ENCODE results near the gene PTPRO. TPM values are rescaled to one million over a fixed set of nuclear protein-coding genes. Genes with fewer than 3 reads are reported as not detected.

The PTPRO gene
- total RNA-seq, 1 donor: 3.4 TPM

GRCh38 chr12:15453613-15454012 is 131.3 kb downstream of the PTPRO start:
- Histone ChIP-seq H3K27me3 (ENCODE audit: insufficient read depth, low read length) (no peaks in the 10 kb centered on the region), H3K4me3 (ENCODE audit: low read length) (no peak overlapping the region), H3K9me3 (ENCODE audit: low read depth, low read length) (peaks cover 13% of the 10 kb centered on the region), H3K4me1 (ENCODE audit: insufficient read depth, low read length) (no peaks in the 10 kb centered on the region)

GRCh38 chr12:15458008-15458407 is 135.7 kb downstream of the PTPRO start:
- Histone ChIP-seq H3K9me3 (ENCODE audit: low read depth, low read length) (peaks cover 18% of the 10 kb centered on the region), H3K4me3 (ENCODE audit: low read length) (no peak overlapping the region), H3K27me3 (ENCODE audit: insufficient read depth, low read length) (no peaks in the 10 kb centered on the region), H3K4me1 (ENCODE audit: insufficient read depth, low read length) (no peaks in the 10 kb centered on the region)

GRCh38 chr12:15468911-15469310 is 146.6 kb downstream of the PTPRO start:
- Histone ChIP-seq H3K4me1 (ENCODE audit: insufficient read depth, low read length) (no peaks in the 10 kb centered on the region), H3K4me3 (ENCODE audit: low read length) (no peak overlapping the region), H3K9me3 (ENCODE audit: low read depth, low read length) (no peaks in the 10 kb centered on the region)

DNA sequence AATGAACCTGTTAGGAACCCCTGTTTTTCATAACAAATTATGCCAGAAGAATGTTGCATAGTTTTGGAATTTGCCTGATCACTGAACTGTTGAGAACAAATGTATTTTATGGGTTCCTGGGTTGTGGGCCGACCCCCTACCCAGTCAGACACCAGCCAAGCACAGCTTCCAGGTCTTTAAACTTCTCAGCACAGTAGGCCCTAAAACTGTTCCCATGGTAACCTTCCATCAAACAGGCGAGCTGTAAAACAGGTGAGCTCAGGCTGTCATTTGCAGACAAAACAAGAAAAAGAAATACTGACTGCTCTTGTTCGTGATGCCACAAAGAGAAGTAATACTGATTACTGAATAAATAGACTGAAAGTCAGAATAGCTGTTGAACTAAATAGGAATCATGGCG is 147.0 kb downstream of the PTPRO start:
- H3K4me1 ChIP-seq (ENCODE audit: insufficient read depth, low read length): no peaks in the 10 kb centered on the region
- H3K4me3 ChIP-seq (ENCODE audit: low read length): no peak overlapping the region
- H3K9me3 ChIP-seq (ENCODE audit: low read depth, low read length): no peaks in the 10 kb centered on the region

More at GRCh38 chr12:15468911-15469310, 146.6 kb downstream of the PTPRO start:
- H3K27me3 ChIP-seq (ENCODE audit: insufficient read depth, low read length): peaks cover 3% of the 10 kb centered on the region

DNA sequence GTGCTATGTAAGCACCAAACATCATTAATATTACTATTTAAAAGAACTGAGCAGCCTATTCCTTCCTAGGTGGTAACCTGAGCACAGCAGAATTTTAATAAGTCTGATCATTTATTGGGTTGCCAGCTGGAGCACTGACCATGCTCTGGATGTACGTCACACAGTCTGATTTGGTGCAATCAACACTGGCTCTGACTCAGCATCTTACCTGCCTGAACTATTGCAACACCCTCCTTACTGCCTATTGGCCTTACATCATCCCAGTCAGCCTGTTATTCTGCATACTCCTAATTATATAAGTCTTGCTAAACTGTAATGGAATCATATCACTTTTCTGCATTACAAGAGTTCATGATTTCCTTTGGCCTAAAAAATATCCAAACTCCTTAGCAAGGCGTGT is 149.7 kb downstream of the PTPRO start:
- H3K27me3 ChIP-seq (ENCODE audit: insufficient read depth, low read length): no peaks in the 10 kb centered on the region
- no peak overlapping the region for H3K4me3 ChIP-seq (ENCODE audit: low read length)
- no peaks in the 10 kb centered on the region for H3K9me3 ChIP-seq (ENCODE audit: low read depth, low read length)
- H3K4me1 ChIP-seq (ENCODE audit: insufficient read depth, low read length): no peaks in the 10 kb centered on the region

More for the DNA sequence above, 147.0 kb downstream of the PTPRO start:
- peaks cover 3% of the 10 kb centered on the region for H3K27me3 ChIP-seq (ENCODE audit: insufficient read depth, low read length)

DNA sequence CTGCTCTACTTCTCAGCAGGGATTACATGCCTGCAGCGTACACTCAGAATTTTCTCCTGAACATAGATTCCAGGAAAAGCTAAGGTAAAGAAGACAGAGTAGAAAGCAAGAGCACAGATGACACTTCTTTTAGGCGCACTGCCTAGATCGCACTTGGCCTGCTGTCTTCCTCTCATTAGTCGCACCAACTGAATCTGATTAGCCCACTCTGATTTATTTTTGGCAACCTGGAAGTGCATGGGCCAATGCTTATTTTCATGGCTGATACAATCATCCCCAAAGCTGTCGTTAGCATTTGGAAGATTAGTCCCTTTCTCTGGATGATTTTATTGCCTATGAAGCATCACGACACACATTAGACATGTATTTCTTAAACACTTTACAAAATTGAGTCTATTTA is 152.5 kb downstream of the PTPRO start:
- Histone ChIP-seq H3K4me1 (ENCODE audit: insufficient read depth, low read length) (no peaks in the 10 kb centered on the region), H3K9me3 (ENCODE audit: low read depth, low read length) (no peaks in the 10 kb centered on the region), H3K27me3 (ENCODE audit: insufficient read depth, low read length) (no peaks in the 10 kb centered on the region), H3K4me3 (ENCODE audit: low read length) (no peak overlapping the region)

DNA sequence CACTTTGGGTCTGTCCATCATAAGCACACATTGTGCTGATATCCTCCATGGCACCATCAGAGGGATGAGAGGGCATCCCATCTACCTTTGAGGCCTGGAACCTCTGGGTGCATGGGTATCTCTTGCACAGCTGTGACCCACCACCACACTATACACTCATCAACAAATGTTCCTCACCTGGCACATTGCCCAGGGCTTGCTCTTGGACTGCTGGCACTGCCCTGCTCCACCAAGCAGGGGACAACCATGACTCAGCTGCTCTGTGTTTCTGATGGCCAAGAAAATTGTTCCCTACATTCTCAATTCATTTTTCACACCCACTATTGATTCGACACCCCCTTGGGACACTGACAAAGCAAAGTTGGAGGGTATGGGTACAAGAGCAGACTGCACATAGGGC is 155.5 kb downstream of the PTPRO start:
- Histone ChIP-seq H3K9me3 (ENCODE audit: low read depth, low read length) (no peaks in the 10 kb centered on the region), H3K4me1 (ENCODE audit: insufficient read depth, low read length) (no peaks in the 10 kb centered on the region), H3K4me3 (ENCODE audit: low read length) (no peak overlapping the region), H3K27me3 (ENCODE audit: insufficient read depth, low read length) (no peaks in the 10 kb centered on the region)

DNA sequence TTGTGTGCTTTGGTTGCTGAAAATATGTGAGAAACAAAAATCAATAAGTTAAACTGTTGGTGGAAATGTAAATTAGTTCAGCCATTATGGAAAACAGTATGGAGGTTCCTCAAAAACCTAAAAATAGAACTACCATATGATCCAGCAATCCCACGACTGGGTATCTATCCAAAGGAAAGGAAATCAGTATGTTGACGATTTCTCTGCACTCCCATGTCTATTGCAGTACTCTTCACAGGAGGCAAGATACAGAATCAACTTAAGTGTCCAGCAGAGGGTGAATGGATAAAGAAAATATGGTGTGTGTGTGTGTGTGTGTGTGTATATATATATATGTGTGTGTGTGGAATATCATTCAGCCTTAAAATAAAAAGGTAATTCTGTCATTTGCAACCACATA is 159.5 kb downstream of the PTPRO start:
- no peaks in the 10 kb centered on the region for H3K9me3 ChIP-seq (ENCODE audit: low read depth, low read length)
- no peaks in the 10 kb centered on the region for H3K4me1 ChIP-seq (ENCODE audit: insufficient read depth, low read length)
- no peak overlapping the region for H3K4me3 ChIP-seq (ENCODE audit: low read length)
- peaks cover 3% of the 10 kb centered on the region for H3K27me3 ChIP-seq (ENCODE audit: insufficient read depth, low read length)

DNA sequence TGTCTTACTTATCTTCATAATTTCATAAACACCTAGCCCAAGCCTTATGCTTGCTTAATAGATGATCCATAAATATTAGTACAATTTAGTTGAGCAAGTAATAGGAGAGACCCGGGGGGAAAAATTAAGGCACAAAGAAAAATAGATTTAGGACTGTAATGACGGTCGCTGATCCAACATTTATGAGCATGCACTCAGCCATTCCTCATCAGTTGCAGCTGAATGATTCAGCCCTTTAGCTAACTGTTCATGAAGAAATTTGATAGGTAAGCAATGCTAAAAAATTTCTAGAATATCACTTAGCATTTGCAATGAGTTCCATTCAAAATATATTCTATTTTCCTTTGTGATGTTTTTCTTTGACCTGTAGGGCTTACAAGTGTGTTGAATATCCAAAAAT is 163.2 kb downstream of the PTPRO start:
- peaks cover 3% of the 10 kb centered on the region for H3K27me3 ChIP-seq (ENCODE audit: insufficient read depth, low read length)
- H3K4me3 ChIP-seq (ENCODE audit: low read length): no peak overlapping the region
- H3K9me3 ChIP-seq (ENCODE audit: low read depth, low read length): no peaks in the 10 kb centered on the region
- H3K4me1 ChIP-seq (ENCODE audit: insufficient read depth, low read length): no peaks in the 10 kb centered on the region

GRCh38 chr12:15486859-15487258 is 164.6 kb downstream of the PTPRO start:
- Histone ChIP-seq H3K4me1 (ENCODE audit: insufficient read depth, low read length) (no peaks in the 10 kb centered on the region), H3K27me3 (ENCODE audit: insufficient read depth, low read length) (peaks cover 7% of the 10 kb centered on the region), H3K4me3 (ENCODE audit: low read length) (no peak overlapping the region)

DNA sequence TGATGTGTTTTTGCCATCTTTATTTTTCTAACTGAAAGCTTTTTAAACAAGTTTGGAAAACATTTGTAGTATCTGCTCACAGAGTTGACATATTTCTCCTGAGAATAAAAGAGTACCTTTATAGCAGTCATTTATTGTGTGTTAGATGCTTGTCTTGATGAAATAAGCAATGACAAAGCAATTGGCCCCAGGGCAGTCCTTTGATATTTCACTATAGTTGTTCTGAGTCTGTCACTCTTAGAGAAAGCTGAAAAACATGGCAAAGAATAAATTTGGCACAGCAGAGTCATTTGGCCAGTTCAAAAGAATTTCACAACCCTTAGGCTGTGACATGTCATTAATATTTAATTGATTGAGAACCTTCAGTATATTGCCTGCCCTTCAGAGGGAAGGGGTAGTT is 166.2 kb downstream of the PTPRO start:
- no peaks in the 10 kb centered on the region for H3K4me1 ChIP-seq (ENCODE audit: insufficient read depth, low read length)
- H3K9me3 ChIP-seq (ENCODE audit: low read depth, low read length): peaks cover 7% of the 10 kb centered on the region
- peaks cover 8% of the 10 kb centered on the region for H3K27me3 ChIP-seq (ENCODE audit: insufficient read depth, low read length)
- no peak overlapping the region for H3K4me3 ChIP-seq (ENCODE audit: low read length)

More at GRCh38 chr12:15486859-15487258, 164.6 kb downstream of the PTPRO start:
- no peaks in the 10 kb centered on the region for H3K9me3 ChIP-seq (ENCODE audit: low read depth, low read length)

DNA sequence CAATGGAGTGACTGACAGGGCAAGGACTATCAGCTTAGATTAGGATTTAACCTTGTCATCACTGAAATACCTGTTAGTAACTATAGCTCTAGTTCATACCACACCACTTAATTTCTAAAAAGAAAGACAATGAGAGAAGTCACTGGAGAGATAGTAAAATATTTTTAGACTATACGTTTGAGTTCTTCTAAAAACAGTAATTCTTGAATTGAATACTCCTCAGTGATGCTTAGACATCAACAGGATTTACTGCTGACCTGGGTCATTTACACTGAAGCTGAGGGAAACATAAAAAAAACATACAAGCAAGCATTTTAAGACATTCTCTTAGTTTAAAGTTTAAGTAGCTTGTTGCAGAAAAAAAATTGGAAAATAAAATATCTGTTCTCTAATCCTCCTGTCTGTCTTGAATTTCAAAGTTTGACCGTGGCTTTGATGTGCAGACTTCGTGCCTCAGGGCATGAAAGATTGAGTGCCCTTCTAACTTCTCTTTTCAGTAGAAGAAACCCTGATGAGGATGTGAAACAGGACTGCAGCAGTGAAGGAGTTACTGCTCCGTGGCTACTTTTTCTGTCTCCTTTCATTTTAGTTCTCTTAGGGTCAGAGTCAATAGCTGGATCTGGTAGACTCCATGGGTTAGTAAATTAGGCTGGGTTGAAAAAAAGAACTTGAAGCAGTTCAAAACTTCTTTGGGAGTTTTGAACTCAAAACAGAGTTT is 172.2 kb downstream of the PTPRO start:
- Histone ChIP-seq H3K4me1 (ENCODE audit: insufficient read depth, low read length) (no peaks in the 10 kb centered on the region), H3K27me3 (ENCODE audit: insufficient read depth, low read length) (peaks cover 5% of the 10 kb centered on the region), H3K9me3 (ENCODE audit: low read depth, low read length) (peaks cover 9% of the 10 kb centered on the region), H3K4me3 (ENCODE audit: low read length) (no peak overlapping the region)

DNA sequence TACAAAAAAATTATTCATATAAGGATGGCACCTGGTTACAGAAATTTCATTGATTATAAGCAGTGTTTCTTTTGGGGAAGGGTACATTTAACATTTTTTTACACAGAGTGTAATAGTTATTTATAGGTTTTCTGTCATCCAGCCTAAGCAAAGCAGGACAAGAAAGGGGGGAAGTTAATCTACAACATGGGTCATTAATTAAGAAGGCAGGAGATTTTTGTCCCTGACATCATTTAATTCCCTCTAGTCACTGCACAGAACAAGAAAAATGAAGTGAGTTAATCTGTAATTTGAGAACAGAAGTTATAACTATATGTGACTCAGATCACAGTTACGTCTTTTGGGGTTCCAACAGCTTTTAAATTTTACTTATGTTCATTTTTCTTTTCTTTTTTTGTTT is 173.4 kb downstream of the PTPRO start:
- H3K4me3 ChIP-seq (ENCODE audit: low read length): no peak overlapping the region
- peaks cover 9% of the 10 kb centered on the region for H3K9me3 ChIP-seq (ENCODE audit: low read depth, low read length)
- no peaks in the 10 kb centered on the region for H3K4me1 ChIP-seq (ENCODE audit: insufficient read depth, low read length)
- peaks cover 5% of the 10 kb centered on the region for H3K27me3 ChIP-seq (ENCODE audit: insufficient read depth, low read length)

- no peak overlapping the region for H3K4me3 ChIP-seq (ENCODE audit: low read length)
Measured at GRCh38 chr12:15496738-15497137, 174.4 kb downstream of the PTPRO start.

DNA sequence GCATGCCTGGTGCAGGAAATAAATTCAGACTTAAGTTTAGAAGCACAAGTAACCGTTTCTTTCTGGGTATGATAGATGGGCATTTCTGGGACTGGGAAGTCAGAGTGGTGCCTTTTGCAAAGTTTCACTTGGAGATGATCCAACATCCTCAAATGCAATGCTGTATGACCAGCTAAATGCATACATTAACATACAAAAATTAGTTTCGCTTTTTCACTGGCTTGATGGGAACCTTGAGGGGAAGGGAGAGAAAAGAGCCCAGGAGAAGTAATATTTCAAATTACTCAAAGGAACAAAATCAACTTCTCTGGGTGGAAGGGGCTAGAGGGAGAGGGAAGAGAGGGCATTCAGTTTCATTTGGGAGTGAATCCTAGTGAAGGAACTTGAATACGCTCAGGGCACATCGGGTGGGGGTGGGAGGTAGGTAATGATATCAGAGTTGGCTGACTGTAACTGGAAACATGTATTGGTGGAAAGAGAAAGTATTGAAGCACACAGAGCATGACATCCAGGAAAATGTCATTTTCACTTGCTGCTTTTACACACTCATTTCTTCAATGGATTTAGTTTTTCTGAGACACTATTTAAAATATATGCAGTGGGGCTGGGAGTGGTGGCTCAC is 175.5 kb downstream of the PTPRO start:
- H3K27me3 ChIP-seq (ENCODE audit: insufficient read depth, low read length): no peaks in the 10 kb centered on the region
- H3K4me1 ChIP-seq (ENCODE audit: insufficient read depth, low read length): no peaks in the 10 kb centered on the region
- H3K9me3 ChIP-seq (ENCODE audit: low read depth, low read length): peaks cover 9% of the 10 kb centered on the region
- no peak overlapping the region for H3K4me3 ChIP-seq (ENCODE audit: low read length)

More at GRCh38 chr12:15496738-15497137, 174.4 kb downstream of the PTPRO start:
- peaks cover 2% of the 10 kb centered on the region for H3K27me3 ChIP-seq (ENCODE audit: insufficient read depth, low read length)
- H3K9me3 ChIP-seq (ENCODE audit: low read depth, low read length): peaks cover 9% of the 10 kb centered on the region
- no peaks in the 10 kb centered on the region for H3K4me1 ChIP-seq (ENCODE audit: insufficient read depth, low read length)

DNA sequence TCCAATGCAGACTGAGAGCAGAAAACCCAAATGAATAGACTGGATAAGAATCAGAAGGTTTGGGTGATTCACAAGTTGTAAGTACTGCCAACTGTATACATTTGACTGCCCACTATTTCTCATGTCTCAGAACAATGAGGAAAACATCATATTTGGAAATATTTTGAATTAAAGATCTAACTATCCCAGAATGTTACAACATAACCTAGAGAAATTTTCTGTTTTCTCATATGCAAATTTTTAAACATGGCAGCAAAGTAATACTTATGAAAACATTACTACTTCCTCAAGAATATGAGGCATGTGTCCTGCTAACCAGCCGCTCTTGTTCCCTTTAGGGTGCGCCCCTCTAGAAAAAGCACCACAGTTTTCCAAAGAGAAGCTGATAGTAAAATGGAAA is 179.9 kb downstream of the PTPRO start:
- Histone ChIP-seq H3K27me3 (ENCODE audit: insufficient read depth, low read length) (peaks cover 3% of the 10 kb centered on the region), H3K4me1 (ENCODE audit: insufficient read depth, low read length) (no peaks in the 10 kb centered on the region)

More for the DNA sequence above, 179.9 kb downstream of the PTPRO start:
- Histone ChIP-seq H3K9me3 (ENCODE audit: low read depth, low read length) (no peaks in the 10 kb centered on the region), H3K4me3 (ENCODE audit: low read length) (no peak overlapping the region)
